ENCODE results near the gene LGR4. TPM values are rescaled to one million over a fixed set of nuclear protein-coding genes. Genes with fewer than 3 reads are reported as not detected.

LGR4 gene
- total and polyA plus RNA-seq, 2 of the 13 experiments (the other 11 are each of a cell fraction or from before 2014, with no cell fraction given), result 42.1 to 68.7 TPM

DNA sequence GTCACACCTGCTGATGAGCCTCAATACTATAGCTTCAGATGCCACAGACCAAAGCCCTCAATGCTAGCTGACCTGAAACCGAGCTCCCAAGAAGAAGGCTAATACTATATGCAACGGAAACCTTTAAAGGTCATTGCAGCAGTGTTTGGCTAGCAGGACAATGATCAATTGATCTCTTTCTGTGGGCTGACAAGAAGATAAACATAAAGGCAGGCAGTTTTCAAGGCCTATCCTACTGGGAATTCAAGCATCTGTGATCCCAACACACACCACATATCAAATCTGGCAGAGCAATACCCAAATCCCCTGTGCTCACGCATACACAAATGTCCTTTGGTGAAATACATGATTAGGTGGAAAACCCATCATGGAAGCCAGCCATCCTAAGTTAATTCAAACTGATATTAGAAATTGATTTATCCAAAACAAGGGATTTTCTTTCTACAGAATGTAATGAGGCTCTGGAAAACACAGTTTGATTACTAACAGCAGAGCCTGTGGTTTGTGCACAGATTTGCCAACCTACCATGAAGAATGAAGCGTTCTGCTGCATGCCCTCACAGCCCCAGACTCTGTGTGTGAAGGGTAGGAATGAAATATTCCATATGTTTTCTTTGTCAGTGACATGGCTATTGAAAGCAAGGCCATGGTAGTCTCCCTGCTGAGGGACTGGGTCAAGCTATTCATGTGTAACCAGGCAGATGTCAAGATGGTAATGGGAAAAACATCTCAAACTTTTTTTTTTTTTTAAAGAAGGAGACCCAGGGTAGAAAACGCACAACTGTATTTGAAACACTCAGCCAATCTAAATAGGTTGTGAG, 12.2 kb downstream of the LGR4 start (continued):
- no peak for TF ChIP-seq ZNF605 (CRISPR knock-in tag; IDR thresholded peaks at IDR 0.05)
- TF ChIP-seq ZNF510 (CRISPR knock-in tag; IDR thresholded peaks at IDR 0.05; ENCODE audit: low read depth), result no peak
- TF ChIP-seq, protein P1, sequence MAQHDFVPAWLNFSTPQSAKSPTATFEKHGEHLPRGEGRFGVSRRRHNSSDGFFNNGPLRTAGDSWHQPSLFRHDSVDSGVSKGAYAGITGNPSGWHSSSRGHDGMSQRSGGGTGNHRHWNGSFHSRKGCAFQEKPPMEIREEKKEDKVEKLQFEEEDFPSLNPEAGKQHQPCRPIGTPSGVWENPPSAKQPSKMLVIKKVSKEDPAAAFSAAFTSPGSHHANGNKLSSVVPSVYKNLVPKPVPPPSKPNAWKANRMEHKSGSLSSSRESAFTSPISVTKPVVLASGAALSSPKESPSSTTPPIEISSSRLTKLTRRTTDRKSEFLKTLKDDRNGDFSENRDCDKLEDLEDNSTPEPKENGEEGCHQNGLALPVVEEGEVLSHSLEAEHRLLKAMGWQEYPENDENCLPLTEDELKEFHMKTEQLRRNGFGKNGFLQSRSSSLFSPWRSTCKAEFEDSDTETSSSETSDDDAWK (CRISPR knock-in tag; IDR thresholded peaks at IDR 0.05), result no peak
- no peak for TF ChIP-seq SAFB2 (CRISPR knock-in tag; IDR thresholded peaks at IDR 0.05; ENCODE audit: borderline replicate concordance, low read depth)
- TF ChIP-seq HIVEP1 (CRISPR knock-in tag; IDR thresholded peaks at IDR 0.05), result no peak
- TF ChIP-seq ZBTB7A (CRISPR knock-in tag; IDR thresholded peaks at IDR 0.05), result no peak
- TF ChIP-seq GATA4 (IDR thresholded peaks at IDR 0.05; ENCODE audit: borderline replicate concordance, low read depth), result peak; percentile 54; the same call in 1 of the 2 replicates
- TF ChIP-seq NFE2 (CRISPR knock-in tag; IDR thresholded peaks at IDR 0.05), result no peak
- no peak for TF ChIP-seq IRX3 (CRISPR knock-in tag; IDR thresholded peaks at IDR 0.05; ENCODE audit: borderline replicate concordance, low read depth)

DNA sequence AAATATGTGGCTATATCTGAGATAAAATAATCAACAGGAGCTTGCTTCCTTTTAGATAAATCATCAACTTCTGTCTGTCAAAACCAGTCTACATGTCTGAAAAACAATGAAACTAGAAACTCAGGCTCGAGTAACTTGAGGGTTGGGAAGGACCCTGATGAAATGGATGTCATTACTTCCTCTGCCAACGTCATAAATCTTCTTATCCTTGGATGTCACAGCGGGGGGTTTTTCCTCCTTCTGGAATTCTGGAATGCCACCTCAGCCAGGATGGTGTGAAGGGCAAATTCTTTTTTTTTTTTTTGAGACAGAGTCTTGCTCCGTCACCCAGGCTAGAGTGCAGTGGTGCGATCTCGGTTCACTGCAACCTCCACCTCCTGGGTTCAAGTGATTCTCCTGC, 13.4 kb downstream of the LGR4 start:
- in situ Hi-C loops (cut with HindIII; ENCODE audit: extremely low pct_ligation_motif_present, low pct_unique_long_range_greater_than_20kb), result no loop called here
- Histone ChIP-seq H3K9ac (ENCODE audit: insufficient read depth, low read depth, low read length) (no peak overlapping the region), H3K4me2 (ENCODE audit: low read depth, low read length) (no peak overlapping the region), H3K36me3 (replicated peaks in 1 of 2; ENCODE audit: control insufficient read depth in 1 of 2, insufficient read depth in 2 of 2, low read length in 2 of 2) (peaks cover 0 to 1% of the 10 kb centered on the region in 2 experiments; a peak in 2 of 5 replicates), H3K27ac (ENCODE audit: extremely low read length, insufficient read depth, low read length) (peak overlapping the region; percentile 93), H3K27me3 (ENCODE audit: control insufficient read depth in 1 of 2, insufficient read depth in 2 of 2, low read length in 2 of 2) (no peaks in the 10 kb centered on the region), H3K9me3 (ENCODE audit: low read length) (no peaks in the 10 kb centered on the region), H4K20me1 (ENCODE audit: insufficient read depth, low read length) (peaks cover 15% of the 10 kb centered on the region), H3K4me1 (ENCODE audit: insufficient read depth, low read length) (peaks cover 100% of the 10 kb centered on the region), H3K79me2 (ENCODE audit: insufficient read depth, low read length) (peaks cover 99% of the 10 kb centered on the region), H2AFZ (ENCODE audit: low read length) (no peak overlapping the region), H3K4me3 (replicated peaks in 1 of 3; ENCODE audit: insufficient read depth in 1 of 3, low read depth in 2 of 3, low read length in 3 of 3) (no peak overlapping the region)
- BruUV-seq (replicated peaks), result no TSS peak
- CTCF ChIA-PET (ENCODE audit: low intra/inter-chr PET ratio, low total read pairs), result no interaction called here
- FAIRE-seq (no peak), ATAC-seq (no peak), DNase-seq (ENCODE audit: low spot score) (no peak)
- TF ChIP-seq, protein P2, sequence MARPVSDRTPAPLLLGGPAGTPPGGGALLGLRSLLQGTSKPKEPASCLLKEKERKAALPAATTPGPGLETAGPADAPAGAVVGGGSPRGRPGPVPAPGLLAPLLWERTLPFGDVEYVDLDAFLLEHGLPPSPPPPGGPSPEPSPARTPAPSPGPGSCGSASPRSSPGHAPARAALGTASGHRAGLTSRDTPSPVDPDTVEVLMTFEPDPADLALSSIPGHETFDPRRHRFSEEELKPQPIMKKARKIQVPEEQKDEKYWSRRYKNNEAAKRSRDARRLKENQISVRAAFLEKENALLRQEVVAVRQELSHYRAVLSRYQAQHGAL (CRISPR knock-in tag; IDR thresholded peaks at IDR 0.05; ENCODE audit: not compliant biosample characterization), result peak; percentile 57
- no peak for TF ChIP-seq FOXK1 (CRISPR knock-in tag; IDR thresholded peaks at IDR 0.05; ENCODE audit: borderline replicate concordance, low read depth)
- TF ChIP-seq ZNF777 (CRISPR knock-in tag; IDR thresholded peaks at IDR 0.05), result 0 out of 2 replicates have a peak, but pooled peaks have one; percentile 22
- intact Hi-C loops (cut with micrococcal nuclease; ENCODE audit: unreplicated experiment), result no loop called here
- WGBS (ENCODE audit: low lambda C conversion rate), result 90% methylated on average over 6 of the region's 6 CpGs
- POLR2A ChIA-PET, result interaction anchor here (1.8 to 1.9 kb wide), 2 partner anchors 13 to 64 kb away, joined by 12 to 17 read pairs; partner anchors contain the start of gene LGR4

Data from HepG2 (cell line).